Astrocyte (in vitro differentiated cells and primary cell): ENCODE data around the gene RDH5. TPM values are rescaled to one million over a fixed set of nuclear protein-coding genes. Genes with fewer than 3 reads are reported as not detected.

Source experiments
- DNase-seq: peaks from one replicate; pipeline ENCODE4 v3.0.0-alpha.2; 2010; ENCODE audit warnings: low read depth
- FAIRE-seq: peaks from 2 replicates; lab custom pipeline; 2011; peaks lifted over from hg19 to GRCh38; lab: Jason Lieb, UNC
- H2AFZ ChIP-seq: 2 replicates; pipeline ENCODE4 v1.6.0; 2012; ENCODE audit warnings: low read depth, low read length, inconsistent platforms
- H3K27ac ChIP-seq: 2 replicates; pipeline ENCODE4 v1.5.1; 2011; ENCODE audit warnings: low read depth, low read length, inconsistent platforms
- H3K27me3 ChIP-seq: 2 replicates; pipeline ENCODE4 v1.6.0; 2011; ENCODE audit warnings: low read length, inconsistent platforms; ENCODE audit not compliant: insufficient read depth
- H3K36me3 ChIP-seq: 2 replicates; pipeline ENCODE4 v1.5.1; 2011; ENCODE audit warnings: low read length, inconsistent platforms; ENCODE audit not compliant: insufficient read depth
- H3K4me1 ChIP-seq: 2 replicates; pipeline ENCODE4 v1.5.1; 2011; ENCODE audit warnings: low read length, inconsistent platforms; ENCODE audit not compliant: insufficient read depth
- H3K4me2 ChIP-seq: 2 replicates; pipeline ENCODE4 v1.6.0; 2012; ENCODE audit warnings: low read length, inconsistent platforms
- H3K4me3 ChIP-seq: 2 replicates; pipeline ENCODE4 v1.5.1; 2011; ENCODE audit warnings: low read depth, mild to moderate bottlenecking, low read length, inconsistent platforms; ENCODE audit not compliant: insufficient read depth
- H3K79me2 ChIP-seq: 2 replicates; pipeline ENCODE4 v1.6.0; 2012; ENCODE audit warnings: mild to moderate bottlenecking, low read length, inconsistent platforms; ENCODE audit not compliant: insufficient read depth
- H3K9ac ChIP-seq: 2 replicates; pipeline ENCODE4 v1.6.0; 2012; ENCODE audit warnings: mild to moderate bottlenecking, low read length, inconsistent platforms
- H3K9me3 ChIP-seq: 2 replicates; pipeline ENCODE4 v1.5.1; 2012; ENCODE audit warnings: low read depth, mild to moderate bottlenecking, low read length, inconsistent platforms; ENCODE audit not compliant: insufficient read depth
- H4K20me1 ChIP-seq: 2 replicates; pipeline ENCODE4 v1.6.0; 2012; ENCODE audit warnings: low read length, inconsistent platforms; ENCODE audit not compliant: insufficient read depth
- H3K27ac Mint-ChIP-seq: one replicate; pipeline ENCODE4 v1.8.0; 2021; ENCODE audit warnings: mild to moderate bottlenecking, mixed read lengths; ENCODE audit not compliant: unreplicated experiment
- H3K27me3 Mint-ChIP-seq: one replicate; pipeline ENCODE4 v1.8.0; 2021; ENCODE audit warnings: low read depth, mixed read lengths; ENCODE audit not compliant: unreplicated experiment
- H3K36me3 Mint-ChIP-seq: one replicate; pipeline ENCODE4 v1.8.0; 2021; ENCODE audit warnings: low read depth, mixed read lengths; ENCODE audit not compliant: unreplicated experiment
- H3K4me1 Mint-ChIP-seq: one replicate; pipeline ENCODE4 v1.8.0; 2021; ENCODE audit warnings: low read depth, mixed read lengths; ENCODE audit not compliant: unreplicated experiment
- H3K4me3 Mint-ChIP-seq: one replicate; pipeline ENCODE4 v1.8.0; 2021; ENCODE audit warnings: mild to moderate bottlenecking, moderate library complexity, mixed read lengths; ENCODE audit not compliant: unreplicated experiment
- H3K9me3 Mint-ChIP-seq: one replicate; pipeline ENCODE4 v1.8.0; 2021; ENCODE audit warnings: mild to moderate bottlenecking, mixed read lengths; ENCODE audit not compliant: unreplicated experiment
- CTCF ChIP-seq: IDR thresholded peaks from 2 replicates; pipeline ENCODE4 v1.5.1; 2011; ENCODE audit warnings: low read depth, mild to moderate bottlenecking, inconsistent platforms, low read length, moderate library complexity; ENCODE audit not compliant: insufficient read depth
- EZH2 ChIP-seq: IDR thresholded peaks from 2 replicates; pipeline ENCODE4 v1.6.1; 2012; ENCODE audit warnings: mild to moderate bottlenecking, low read length, inconsistent platforms; ENCODE audit not compliant: insufficient read depth
- total RNA-seq: library from RNA; stranded (reverse); gene quantifications from 2 replicates; pipeline ENCODE4 v1.2.1, GENCODE V29; 2021

Gene RDH5
- total RNA-seq, 1 donor from 2014 or later, result 2.1 TPM

- no peak overlapping the region for H2AFZ ChIP-seq
- no peak overlapping the region for H3K9ac ChIP-seq
- Mint-ChIP-seq H3K4me1 (peaks cover 3% of the 10 kb centered on the region), H3K36me3 (peaks cover 14% of the 10 kb centered on the region), H3K27ac (no peak overlapping the region), H3K4me3 (no peak overlapping the region), H3K9me3 (no peaks in the 10 kb centered on the region), H3K27me3 (no peaks in the 10 kb centered on the region)
- peaks cover 32% of the 10 kb centered on the region for H4K20me1 ChIP-seq
- no peak overlapping the region for H3K4me3 ChIP-seq
- FAIRE-seq (no peak), DNase-seq (no peak)
- TF ChIP-seq EZH2 (no peak), CTCF (no peak)
- H3K79me2 ChIP-seq, result peaks cover 18% of the 10 kb centered on the region
- peaks cover 20% of the 10 kb centered on the region for H3K36me3 ChIP-seq
- H3K27me3 ChIP-seq, result no peaks in the 10 kb centered on the region
- H3K4me1 ChIP-seq, result no peaks in the 10 kb centered on the region
- H3K27ac ChIP-seq, result no peak overlapping the region
- H3K9me3 ChIP-seq, result no peaks in the 10 kb centered on the region
- no peak overlapping the region for H3K4me2 ChIP-seq
Observed at GRCh38 chr12:55771736-55772135, 51.5 kb downstream of the RDH5 start.

Other genes starting within 250 kb of the RDH5 start
- not detected in 2 replicates for gene OR6C68, start 228.0 kb upstream of the RDH5 start, total RNA-seq
- not detected in 2 replicates for gene OR6C4, start 170.8 kb upstream of the RDH5 start, total RNA-seq
- gene OR2AP1, start 147.9 kb upstream of the RDH5 start, total RNA-seq, result not detected in 2 replicates
- not detected in 2 replicates for gene OR10P1, start 83.5 kb upstream of the RDH5 start, total RNA-seq
- 20.4 and 26.5 TPM in 2 replicates for gene ITGA7, start 12.5 kb upstream of the RDH5 start, total RNA-seq
- 49.2 and 51.0 TPM in 2 replicates for gene BLOC1S1, start 4.3 kb upstream of the RDH5 start, total RNA-seq
- 965 and 1,014 TPM in 2 replicates for gene CD63, start 8.6 kb downstream of the RDH5 start, total RNA-seq
- gene GDF11, start 22.7 kb downstream of the RDH5 start, total RNA-seq, result 25.3 and 28.9 TPM in 2 replicates
- 95.7 and 105 TPM in 2 replicates for gene SARNP, start 97.3 kb downstream of the RDH5 start, total RNA-seq
- gene ORMDL2, start 97.6 kb downstream of the RDH5 start, total RNA-seq, result 54.8 and 58.9 TPM in 2 replicates
- 26.3 and 29.7 TPM in 2 replicates for gene DNAJC14, start 109.2 kb downstream of the RDH5 start, total RNA-seq
- gene MMP19, start 122.5 kb downstream of the RDH5 start, total RNA-seq, result 3.6 and 4.7 TPM in 2 replicates
- gene PYM1, start 207.5 kb downstream of the RDH5 start, total RNA-seq, result 31.5 and 33.6 TPM in 2 replicates
- 108 and 118 TPM in 2 replicates for gene DGKA, start 210.8 kb downstream of the RDH5 start, total RNA-seq
- gene PMEL, start 245.6 kb downstream of the RDH5 start, total RNA-seq, result 3.9 and 13.8 TPM in 2 replicates
- gene CDK2, start 246.4 kb downstream of the RDH5 start, total RNA-seq, result 37.8 and 44.3 TPM in 2 replicates